ENCODE results near the gene TGFBRAP1. TPM values are rescaled to one million over a fixed set of nuclear protein-coding genes. Genes with fewer than 3 reads are reported as not detected.

Gene TGFBRAP1
- total RNA-seq, 1 donor from 2014 or later, result 16.8 TPM

DNA sequence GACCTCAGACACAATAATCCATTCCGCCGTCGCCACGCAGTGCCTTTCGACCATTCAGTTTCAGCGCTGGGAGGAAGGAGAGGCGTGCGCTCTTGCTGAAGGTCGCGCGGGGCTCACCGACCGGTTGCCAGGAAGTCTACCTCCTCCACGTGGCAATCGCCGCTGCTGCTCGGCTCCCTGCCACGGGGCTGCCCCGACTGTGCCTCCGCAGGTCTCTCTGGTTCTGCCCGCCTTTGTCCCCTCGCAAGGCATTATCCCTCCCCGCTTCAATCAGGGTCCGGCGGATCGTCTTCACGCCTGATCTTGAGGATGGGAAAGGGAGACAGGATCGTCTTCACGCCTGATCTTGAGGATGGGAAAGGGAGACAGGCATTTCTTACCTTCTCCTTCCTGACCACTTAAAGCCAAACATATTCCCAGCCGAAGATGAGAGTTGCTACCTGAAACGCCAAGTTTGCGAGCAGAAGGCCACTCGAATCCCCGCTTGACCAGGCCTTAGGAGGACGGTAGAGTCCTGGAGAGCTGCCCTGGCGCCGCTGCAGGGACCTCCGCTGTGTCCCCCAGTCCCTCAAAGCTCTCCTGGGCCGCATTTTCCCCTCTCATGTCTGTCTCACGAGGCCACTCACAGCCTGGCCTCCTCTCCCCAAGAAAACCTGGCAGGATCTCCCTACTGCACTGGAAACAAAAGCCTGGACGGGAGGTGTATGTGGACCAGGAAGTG lies 92.3 kb downstream of the TGFBRAP1 start:
- DNase-seq, result no peak

DNA sequence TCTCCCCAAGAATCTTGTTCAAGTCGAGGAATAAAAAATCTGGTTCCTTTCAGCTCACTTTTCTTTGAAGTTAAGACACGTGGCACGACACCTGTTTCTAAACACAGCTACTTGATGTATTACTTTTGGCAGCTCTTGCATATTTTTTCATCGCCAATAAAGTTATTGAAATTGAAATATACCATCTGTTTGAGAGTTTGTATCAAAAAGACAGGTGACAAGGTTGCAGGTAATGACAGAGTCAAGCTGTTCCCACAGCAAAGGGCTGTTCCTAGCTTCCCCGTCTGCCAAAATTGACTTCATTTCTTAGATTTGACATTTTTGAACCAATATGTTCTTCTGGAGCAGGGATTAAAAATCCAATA lies 93.5 kb downstream of the TGFBRAP1 start:
- DNase-seq, result no peak

DNA sequence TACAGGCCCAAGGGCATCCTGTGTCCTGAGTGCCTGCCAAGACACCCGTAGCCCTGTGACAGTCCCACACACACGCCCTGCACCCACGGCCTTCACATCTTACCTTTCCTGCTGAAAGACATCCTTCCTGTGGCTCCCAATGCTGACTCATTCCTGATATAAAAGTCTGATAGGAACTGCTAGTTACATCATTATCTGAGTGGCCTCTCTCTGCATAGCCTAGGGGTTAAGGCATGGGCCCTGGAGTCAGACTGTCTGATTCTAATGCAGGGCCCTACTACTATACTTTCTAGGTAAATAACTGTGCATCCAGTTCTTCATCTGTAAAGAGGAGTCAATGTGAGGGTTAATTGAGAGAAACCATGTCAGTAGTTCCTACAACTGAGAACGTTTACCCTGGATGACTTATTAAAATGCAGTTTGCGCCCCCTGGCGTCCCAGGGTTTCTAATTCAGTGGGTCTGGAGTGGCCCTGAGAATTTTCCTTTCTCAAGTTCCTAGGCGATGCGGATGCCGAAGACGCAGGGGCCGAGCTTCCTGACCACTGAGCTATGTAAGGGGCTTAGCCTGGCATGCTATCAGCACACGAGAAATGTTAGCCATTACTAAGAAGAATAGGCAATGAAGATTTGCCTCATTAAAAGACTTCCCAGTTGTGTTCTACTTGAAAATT lies 94.0 kb downstream of the TGFBRAP1 start:
- DNase-seq, result peak; percentile 90

- no peak for DNase-seq
Observed at GRCh38 chr2:105231232-105231619, 98.3 kb downstream of the TGFBRAP1 start.

DNA sequence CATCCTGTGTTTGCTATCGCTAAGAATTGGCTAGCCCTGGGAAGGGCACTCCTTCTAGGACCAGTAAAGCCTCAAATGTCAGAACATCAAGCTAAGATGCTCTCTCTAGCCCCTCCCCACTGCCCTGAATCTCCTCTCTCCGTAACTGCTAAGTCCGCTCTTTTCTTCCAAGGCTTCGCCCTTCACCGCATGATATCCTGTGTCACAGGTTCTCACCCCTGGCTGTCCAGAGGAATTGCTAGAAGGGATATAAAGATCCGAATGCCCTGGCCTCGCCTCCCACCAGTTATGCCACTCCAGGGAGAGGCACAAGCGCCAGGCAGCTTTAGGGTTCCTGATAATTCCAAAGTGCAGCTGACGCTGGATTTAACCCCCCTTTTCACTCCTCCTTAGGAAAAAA lies 105.1 kb downstream of the TGFBRAP1 start:
- DNase-seq, result no peak

- peak; percentile 35 for DNase-seq
Observed at GRCh38 chr2:105220604-105221003, 108.9 kb downstream of the TGFBRAP1 start.

DNA sequence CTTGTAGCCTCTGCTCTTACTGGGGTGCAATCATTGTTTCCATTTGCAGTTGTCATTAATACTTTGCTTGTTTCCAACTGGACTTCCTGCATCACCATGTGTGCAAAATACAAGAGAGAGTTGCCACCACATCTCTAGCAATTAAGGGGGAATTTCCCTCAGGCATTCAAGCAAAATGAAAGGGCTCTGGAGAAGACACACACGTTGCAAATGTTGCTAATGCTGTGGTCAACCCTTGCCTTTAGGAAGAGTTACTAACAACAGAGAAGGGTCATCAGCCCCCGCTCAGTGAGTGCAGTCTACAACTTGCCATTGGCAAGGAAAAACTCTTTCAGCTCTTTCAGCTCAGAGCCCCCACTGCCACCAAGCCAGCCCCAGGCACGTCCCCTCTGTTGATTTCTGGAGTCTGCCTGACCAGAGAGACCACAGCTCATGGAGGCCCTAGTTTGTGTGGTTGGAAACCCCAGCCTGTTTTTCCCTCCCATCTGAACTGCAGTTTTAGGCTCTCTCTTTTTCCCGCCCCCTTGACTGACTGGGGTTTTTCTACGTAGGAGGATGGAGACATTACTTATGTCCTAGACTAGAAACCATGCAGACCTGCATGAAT lies 113.8 kb downstream of the TGFBRAP1 start:
- DNase-seq, result no peak

Other genes starting within 250 kb of the TGFBRAP1 start
- gene GPR45, start 88.0 kb downstream of the TGFBRAP1 start, total RNA-seq, result not detected
- gene C2orf49, start 7.8 kb upstream of the TGFBRAP1 start, total RNA-seq, result 28.5 TPM
- gene FHL2, start 69.3 kb upstream of the TGFBRAP1 start, total RNA-seq, result 193 TPM